KBM-7 (cell line): ENCODE results near the gene TAS2R9.
"Not testable (repeated sequence)": the region's sequence is repeated elsewhere in the genome, so short reads cannot be mapped to it uniquely, and the experiment has no call there.

Experiments
- DNase-seq: peaks from one replicate; pipeline ENCODE4 v3.0.0-alpha.2; 2015
- in situ Hi-C: fragments of 300-500 bp; cut with MboI; formaldehyde crosslinking; loops from 2 replicates; pipeline ENCODE4 v1.14.3; 2020; ENCODE audit warnings: low sequenced_read_pairs, low pct_unique_long_range_greater_than_20kb, mixed read lengths

Gene TAS2R9

GRCh38 chr12:10810068-10810467 is at the start of gene TAS2R9:
TSS of gene TAS2R9 (minus strand) at chr12:10810168. CDS start at chr12:10810075, 93 bp downstream.
- in situ Hi-C loops: no loop called here
- no peak for DNase-seq

GRCh38 chr12:10855807-10856206 is 45.8 kb upstream of the TAS2R9 start:
- no peak for DNase-seq
- in situ Hi-C loops: no loop called here

- in situ Hi-C loops: no loop called here
- no peak for DNase-seq
These were observed 43.8 kb upstream of the TAS2R9 start for GRCh38 chr12:10853776-10854175.

GRCh38 chr12:10851243-10851858 is 41.4 kb upstream of the TAS2R9 start:
- in situ Hi-C loops: no loop called here
- no peak for DNase-seq

- in situ Hi-C loops: no loop called here
- no peak for DNase-seq
These were observed 39.5 kb upstream of the TAS2R9 start, which contains the start of gene PRR4 for GRCh38 chr12:10849425-10849878. TSS of gene PRR4 (minus strand) at chr12:10849475. CDS start at chr12:10849437, 38 bp downstream.

- in situ Hi-C loops: no loop called here
- DNase-seq: no peak
These were observed 37.8 kb upstream of the TAS2R9 start for GRCh38 chr12:10847744-10848143.

GRCh38 chr12:10842862-10843261 is 32.9 kb upstream of the TAS2R9 start:
- no peak for DNase-seq
- in situ Hi-C loops: no loop called here

- no peak for DNase-seq
- in situ Hi-C loops: no loop called here
These were observed 28.5 kb upstream of the TAS2R9 start for GRCh38 chr12:10838461-10838860.

GRCh38 chr12:10829994-10830393 is 20.0 kb upstream of the TAS2R9 start:
- in situ Hi-C loops: no loop called here
- DNase-seq: no peak

- DNase-seq: no peak
- in situ Hi-C loops: no loop called here
These were observed 16.3 kb upstream of the TAS2R9 start, which contains the start of gene TAS2R10 for GRCh38 chr12:10826258-10826657. TSS of gene TAS2R10 (minus strand) at chr12:10826358. CDS start at chr12:10826269, 89 bp downstream.

GRCh38 chr12:10824957-10825356 is 15.0 kb upstream of the TAS2R9 start:
- no peak for DNase-seq
- in situ Hi-C loops: no loop called here

GRCh38 chr12:10811883-10812536 is 2.0 kb upstream of the TAS2R9 start:
- in situ Hi-C loops: no loop called here

GRCh38 chr12:10807186-10807585 is 2.8 kb downstream of the TAS2R9 start, which contains the start of gene TAS2R8:
TSS of gene TAS2R8 (minus strand) at chr12:10807286. CDS start at chr12:10806980, 306 bp downstream.
- in situ Hi-C loops: no loop called here
- DNase-seq: no peak

More at GRCh38 chr12:10811883-10812536, 2.0 kb upstream of the TAS2R9 start:
- no peak for DNase-seq

GRCh38 chr12:10802587-10802986 is 7.4 kb downstream of the TAS2R9 start, which contains the start of gene TAS2R7:
TSS of gene TAS2R7 (minus strand) at chr12:10802627. CDS start at chr12:10802570, 57 bp downstream.
- in situ Hi-C loops: no loop called here

GRCh38 chr12:10801741-10802140 is 8.2 kb downstream of the TAS2R9 start:
- no peak for DNase-seq
- in situ Hi-C loops: no loop called here

More at GRCh38 chr12:10802587-10802986, 7.4 kb downstream of the TAS2R9 start, which contains the start of gene TAS2R7:
- no peak for DNase-seq

- in situ Hi-C loops: no loop called here
- no peak for DNase-seq
These were observed 15.7 kb downstream of the TAS2R9 start for GRCh38 chr12:10794222-10794621.

- DNase-seq, in situ Hi-C loops: not testable (repeated sequence)
These were observed 18.2 kb downstream of the TAS2R9 start for GRCh38 chr12:10791769-10792168.

GRCh38 chr12:10783252-10783651 is 26.7 kb downstream of the TAS2R9 start:
- no peak for DNase-seq
- in situ Hi-C loops: no loop called here

GRCh38 chr12:10779103-10779502 is 30.9 kb downstream of the TAS2R9 start:
- in situ Hi-C loops: no loop called here
- DNase-seq: no peak

- in situ Hi-C loops: loop anchor here (25.0 kb wide), 1 partner anchor 416 kb away; the partner anchor contains the start of gene TAS2R42
- peak; percentile 52 for DNase-seq
These were observed 38.7 kb downstream of the TAS2R9 start for GRCh38 chr12:10771132-10771733.
